NCI-H510A (cell line): ENCODE measurements around the gene CAST.
"Not testable (repeated sequence)": the region's sequence is repeated elsewhere in the genome, so short reads cannot be mapped to it uniquely, and the experiment has no call there.

Experiments used
- DNase-seq: peaks from one replicate; lab custom pipeline; 2025; lab: John Stamatoyannopoulos, UW

CAST gene

GRCh38 chr5:96785326-96786109 lies 123.3 kb downstream of the CAST start:
- no peak for DNase-seq

GRCh38 chr5:96788112-96788749 lies 126.1 kb downstream of the CAST start:
- DNase-seq: no peak

- no peak for DNase-seq
These were observed 127.7 kb downstream of the CAST start for GRCh38 chr5:96789794-96790330.

- no peak for DNase-seq
These were observed 128.9 kb downstream of the CAST start for GRCh38 chr5:96790961-96791504.

- no peak for DNase-seq
These were observed 132.6 kb downstream of the CAST start for GRCh38 chr5:96794757-96795156.

- DNase-seq: no peak
These were observed 133.4 kb downstream of the CAST start for GRCh38 chr5:96795626-96796025.

GRCh38 chr5:96796434-96796833 lies 134.3 kb downstream of the CAST start:
- DNase-seq: no peak

- DNase-seq: not testable (repeated sequence)
These were observed 139.5 kb downstream of the CAST start for GRCh38 chr5:96801718-96802117.

- peak; percentile 34 for DNase-seq
These were observed 145.0 kb downstream of the CAST start for GRCh38 chr5:96807075-96807654.

GRCh38 chr5:96808541-96808828 lies 146.3 kb downstream of the CAST start:
- no peak for DNase-seq

GRCh38 chr5:96808868-96809558 lies 146.8 kb downstream of the CAST start:
- DNase-seq: no peak

- no peak for DNase-seq
These were observed 147.7 kb downstream of the CAST start for GRCh38 chr5:96809921-96810320.

GRCh38 chr5:96812851-96813250 lies 150.7 kb downstream of the CAST start:
- no peak for DNase-seq

GRCh38 chr5:96814041-96814440 lies 151.9 kb downstream of the CAST start:
- no peak for DNase-seq

- no peak for DNase-seq
These were observed 154.3 kb downstream of the CAST start for GRCh38 chr5:96816411-96816939.

- DNase-seq: no peak
These were observed 154.8 kb downstream of the CAST start for GRCh38 chr5:96816991-96817390.

GRCh38 chr5:96817506-96817905 lies 155.3 kb downstream of the CAST start:
- DNase-seq: no peak

GRCh38 chr5:96818125-96818788 lies 156.1 kb downstream of the CAST start:
- DNase-seq: no peak

GRCh38 chr5:96819806-96820205 lies 157.6 kb downstream of the CAST start:
- no peak for DNase-seq

- DNase-seq: no peak
These were observed 159.2 kb downstream of the CAST start for GRCh38 chr5:96821260-96821916.
